DMS79 treated with DMSO at 0.1 percent for 48 hours (cell line): Measurements from ENCODE around the gene MACROD2.

Experiments
- DNase-seq: peaks from one replicate; lab custom pipeline; 2025; lab: John Stamatoyannopoulos, UW

Gene MACROD2

GRCh38 chr20:14062786-14063185 lies 67.5 kb downstream of the MACROD2 start:
- DNase-seq = no peak

GRCh38 chr20:14064333-14064732 lies 69.0 kb downstream of the MACROD2 start:
- no peak for DNase-seq

- DNase-seq = no peak
Measured at GRCh38 chr20:14064921-14065320, 69.6 kb downstream of the MACROD2 start.

DNA sequence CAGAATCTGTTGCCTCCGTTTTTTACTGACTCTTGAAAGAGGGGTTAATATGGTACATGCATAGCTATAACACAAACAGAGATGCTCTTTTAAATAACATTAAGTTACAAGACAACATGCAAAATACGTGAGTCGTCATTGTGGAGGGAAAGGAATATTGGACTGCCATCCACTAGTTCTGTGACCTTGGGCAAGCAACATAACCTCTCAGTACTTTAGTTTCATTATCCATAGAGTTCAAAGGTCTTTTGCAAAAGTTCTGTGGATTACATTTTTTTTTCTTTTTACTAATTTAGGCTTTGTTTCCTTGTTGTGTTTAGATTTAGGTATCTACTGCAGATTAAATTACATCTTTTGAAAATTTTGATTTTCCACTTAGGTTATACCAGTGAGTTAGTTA lies 70.5 kb downstream of the MACROD2 start:
- no peak for DNase-seq

- no peak for DNase-seq
Measured at GRCh38 chr20:14067603-14068002, 72.3 kb downstream of the MACROD2 start.

DNA sequence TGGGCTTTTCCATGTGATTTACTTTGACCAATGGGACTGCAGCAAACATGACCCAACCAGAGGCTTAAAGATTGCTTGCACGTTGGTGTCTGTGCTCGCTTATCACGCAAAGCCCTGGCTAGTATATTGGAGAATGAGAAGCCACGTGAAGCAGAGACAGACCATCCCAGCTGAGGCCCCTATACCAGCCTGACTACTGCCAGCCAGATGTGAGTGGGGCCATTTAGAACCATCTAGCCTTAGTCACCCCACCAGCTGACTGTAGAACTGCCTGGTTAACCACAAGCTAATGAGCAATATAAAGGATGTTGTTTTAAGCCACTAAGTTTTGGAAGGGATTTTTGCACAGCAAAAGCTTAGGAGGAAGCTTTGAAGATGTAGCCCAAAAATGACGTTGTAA lies 74.5 kb downstream of the MACROD2 start:
- DNase-seq = no peak

- peak; percentile 88 for DNase-seq
Measured at GRCh38 chr20:14093652-14094051, 98.3 kb downstream of the MACROD2 start.

DNA sequence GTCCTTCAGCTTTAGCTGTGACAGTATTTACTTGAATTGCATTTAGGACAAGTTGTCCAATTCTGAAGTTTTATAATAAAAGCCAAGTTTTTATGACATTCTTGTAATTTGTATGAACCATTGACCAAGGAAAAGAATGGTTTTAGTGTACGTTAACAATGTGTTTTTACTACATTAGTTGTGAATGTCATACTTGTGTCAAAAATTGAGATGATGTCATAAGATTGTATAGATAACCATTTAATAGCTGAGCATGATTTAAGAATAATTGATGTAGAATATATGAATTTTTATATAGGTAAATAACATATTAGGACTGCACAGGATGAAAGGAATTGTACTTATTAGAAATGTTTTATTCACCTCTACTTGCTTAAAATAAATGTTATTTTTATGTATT lies 102.9 kb downstream of the MACROD2 start:
- no peak for DNase-seq

DNA sequence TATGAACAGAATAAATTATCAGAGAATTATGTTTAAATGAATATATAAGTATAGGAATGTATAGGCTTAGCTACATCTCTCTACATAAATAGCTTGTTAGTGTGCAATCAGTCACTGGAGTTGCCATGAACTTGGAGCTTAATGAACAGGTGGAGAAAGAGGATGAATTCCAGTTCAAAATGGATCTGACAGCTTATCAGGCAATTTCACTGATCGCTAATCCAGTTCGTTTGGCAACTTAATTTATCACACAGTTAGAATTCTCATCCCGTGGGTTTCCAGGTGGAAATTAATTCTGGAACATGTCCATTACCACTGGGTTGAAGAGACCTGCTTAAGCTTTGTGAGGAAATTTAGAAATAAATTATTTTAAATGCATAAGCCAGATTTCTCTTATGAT lies 118.1 kb downstream of the MACROD2 start:
- DNase-seq = no peak

DNA sequence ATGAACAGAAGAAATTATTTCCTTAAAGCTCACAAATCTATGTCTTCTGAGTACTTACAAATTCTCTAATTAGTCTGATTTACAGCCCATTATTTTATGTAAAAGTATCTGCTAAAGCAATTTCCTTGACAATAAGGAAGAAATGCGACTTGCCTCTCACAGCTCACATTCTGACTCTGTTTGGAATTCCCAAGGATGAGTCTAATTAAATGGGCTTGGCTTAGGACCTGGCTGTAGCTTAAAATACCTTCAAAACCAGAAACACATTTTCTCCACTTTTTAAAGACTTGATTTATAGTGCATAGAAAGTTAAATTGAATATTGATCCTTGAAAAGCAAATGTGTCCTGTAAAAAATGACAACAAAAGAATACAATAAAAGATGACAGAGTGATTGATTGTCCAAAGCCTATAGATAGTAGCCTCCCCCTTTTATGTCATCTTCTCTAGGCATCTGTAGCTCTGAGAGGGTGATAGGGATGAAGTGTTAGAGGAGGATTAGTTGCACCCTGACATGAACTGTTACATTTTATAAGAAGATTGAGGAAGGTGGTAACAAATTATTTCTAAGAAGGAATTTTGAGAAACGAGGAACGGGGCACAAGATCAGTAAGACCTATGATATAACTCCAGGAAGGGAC lies 118.9 kb downstream of the MACROD2 start:
- DNase-seq = no peak

DNA sequence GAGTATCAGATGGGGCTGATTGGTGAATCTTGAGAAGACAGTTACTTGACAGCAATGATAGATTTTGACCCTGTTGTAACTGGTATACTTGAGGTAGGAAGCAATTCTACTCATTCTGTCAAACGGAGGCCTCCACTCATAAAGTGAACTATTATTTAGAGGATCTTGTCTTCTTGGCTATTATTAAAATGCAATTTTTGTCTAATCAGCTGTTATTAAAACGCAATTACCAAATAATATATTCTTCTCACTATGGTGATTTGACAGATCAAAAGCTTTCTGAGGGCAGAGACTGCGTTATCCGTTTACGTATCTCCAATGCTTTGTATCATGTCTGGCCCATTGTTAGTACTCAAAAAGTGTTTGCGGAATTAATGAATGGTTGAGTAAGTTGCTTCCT lies 120.7 kb downstream of the MACROD2 start:
- DNase-seq = no peak

- DNase-seq = no peak
Measured at GRCh38 chr20:14117768-14118167, 122.5 kb downstream of the MACROD2 start.

DNA sequence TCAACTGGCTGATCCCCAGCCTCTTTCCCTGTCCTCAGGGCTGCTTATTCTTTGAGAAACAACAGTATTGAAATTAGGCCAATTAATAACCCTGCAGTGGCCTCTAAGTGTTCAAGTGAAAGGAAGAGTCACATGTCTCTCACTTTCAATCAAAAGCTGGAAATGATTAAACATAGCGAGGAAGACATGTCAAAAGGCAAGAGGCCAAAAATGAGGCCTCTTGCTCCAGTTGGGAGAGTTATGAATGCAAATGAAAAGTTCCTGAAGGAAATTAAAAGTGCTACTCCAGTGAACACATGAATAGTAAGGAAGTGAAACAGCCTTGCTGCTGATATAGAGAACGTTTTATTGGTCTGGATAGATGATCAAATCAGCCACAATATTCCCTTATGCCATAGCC lies 131.5 kb downstream of the MACROD2 start:
- DNase-seq = no peak

- DNase-seq = no peak
Measured at GRCh38 chr20:14127514-14128223, 132.4 kb downstream of the MACROD2 start.

- DNase-seq = no peak
Measured at GRCh38 chr20:14134004-14134403, 138.7 kb downstream of the MACROD2 start.

- peak; percentile 5 for DNase-seq
Measured at GRCh38 chr20:14142171-14142570, 146.9 kb downstream of the MACROD2 start.

GRCh38 chr20:14142964-14143627 lies 147.8 kb downstream of the MACROD2 start:
- DNase-seq = no peak

DNA sequence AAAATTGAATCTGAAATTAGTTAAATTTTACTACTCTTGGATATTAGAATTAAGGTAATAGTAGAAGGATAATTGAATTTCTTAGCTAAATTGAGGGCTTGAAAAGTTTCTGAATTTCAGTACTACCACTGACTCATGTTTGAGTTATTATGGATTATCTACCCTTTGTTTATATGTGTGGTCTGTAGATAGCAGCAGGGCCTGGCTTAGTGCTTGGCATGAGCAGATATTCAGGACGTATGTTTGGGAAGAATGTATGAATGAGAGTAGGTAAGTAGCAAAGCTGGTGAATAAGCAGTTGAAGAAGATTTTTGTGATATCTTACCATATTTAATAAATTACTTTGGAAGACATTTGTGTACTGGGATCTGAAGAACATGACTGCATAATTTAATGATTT lies 152.7 kb downstream of the MACROD2 start:
- DNase-seq = no peak

GRCh38 chr20:14155361-14155760 lies 160.0 kb downstream of the MACROD2 start:
- DNase-seq = no peak

- DNase-seq = no peak
Measured at GRCh38 chr20:14178528-14178927, 183.2 kb downstream of the MACROD2 start.

DNA sequence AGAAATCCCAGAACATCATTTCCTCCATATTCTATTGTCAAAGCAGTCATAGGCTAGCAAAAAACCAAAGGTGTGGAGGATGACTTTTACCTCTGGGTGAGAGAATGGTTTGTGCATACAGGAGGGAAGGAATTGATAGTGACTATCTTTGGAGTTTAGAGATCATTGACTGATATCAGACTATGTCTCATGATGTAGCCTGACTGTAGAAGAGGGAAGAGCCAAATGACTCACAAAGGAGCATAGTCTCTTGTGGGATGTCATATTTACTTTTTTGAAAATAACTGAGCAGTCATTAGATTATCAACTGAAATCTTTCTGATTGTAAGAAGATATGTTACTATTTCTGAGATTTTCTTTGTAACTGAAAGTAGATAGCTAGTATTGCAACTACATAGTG lies 183.6 kb downstream of the MACROD2 start:
- no peak for DNase-seq

DNA sequence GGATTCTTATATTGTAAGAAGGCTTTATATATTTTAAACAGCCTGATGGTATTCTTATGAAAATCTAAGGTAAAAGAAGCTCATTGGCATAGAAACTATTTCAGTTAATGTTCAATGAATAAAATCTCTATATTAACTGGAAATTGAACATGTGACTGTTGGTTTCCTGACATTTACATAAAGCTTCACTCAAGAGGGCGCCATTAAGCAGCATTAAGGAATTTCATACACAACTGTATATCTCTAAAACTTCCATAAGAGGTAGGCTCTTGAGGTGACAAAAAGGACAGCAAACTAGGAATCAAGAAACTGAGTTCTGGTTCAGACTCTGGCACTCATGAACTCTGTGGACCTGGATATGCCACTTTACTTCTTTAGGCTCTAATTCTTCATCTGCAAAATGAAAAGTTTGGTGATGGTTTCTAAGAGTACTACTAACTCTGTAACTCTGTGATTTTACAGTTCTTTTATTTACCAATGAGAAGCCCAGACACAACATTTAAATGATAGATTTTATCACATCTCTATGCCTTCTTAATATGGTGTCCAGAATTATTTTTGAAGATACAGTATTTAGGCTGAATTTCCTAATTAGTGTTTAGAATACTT lies 194.6 kb downstream of the MACROD2 start:
- DNase-seq = no peak

DNA sequence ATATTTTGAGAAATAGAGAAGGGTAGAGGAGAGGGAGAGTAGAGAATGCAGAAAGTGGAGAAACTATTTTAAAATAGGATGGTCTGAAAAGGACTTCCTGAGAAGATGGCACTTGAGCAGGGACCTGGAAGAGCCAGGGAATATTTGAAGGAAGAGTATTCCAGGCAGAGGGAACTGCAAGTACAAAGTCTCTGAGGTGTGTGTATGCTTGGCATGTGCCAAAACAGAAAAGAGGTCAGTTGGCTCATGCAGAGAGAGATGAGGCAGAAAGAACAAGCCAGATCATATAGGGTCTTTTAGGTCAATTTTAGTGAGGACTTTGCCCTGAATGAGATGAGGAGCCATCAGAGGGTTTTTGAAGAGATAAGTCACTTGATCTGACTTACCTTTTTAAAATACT lies 196.2 kb downstream of the MACROD2 start:
- no peak for DNase-seq
